SK-N-SH (cell line): ENCODE results near the gene PCDHGB4. TPM values are rescaled to one million over a fixed set of nuclear protein-coding genes. Genes with fewer than 3 reads are reported as not detected.

Source experiments
- CTCF ChIA-PET: fragments of 300-600, 350-600 bp; formaldehyde crosslinking; extraction: SDS; loops from one replicate; lab custom pipeline; 2021; lab: Yijun Ruan, JAX
- POLR2A ChIA-PET: fragments of 350-600 bp; sonication (Branson Sonifier 250); formaldehyde crosslinking; extraction: SDS; loops from one replicate; lab custom pipeline; 2020; ENCODE audit warnings: antibody characterized with exemption, inconsistent platforms; lab: Yijun Ruan, JAX
- DNase-seq: peaks from one replicate; pipeline ENCODE4 v3.0.0; 2012
- H2AFZ ChIP-seq: fragments of 200-600 bp; sonication (generic); 2 replicates; pipeline ENCODE4 v1.8.1; 2016; ENCODE audit warnings: antibody characterized with exemption, mild to moderate bottlenecking, low read depth
- H3F3A ChIP-seq: fragments of 200-600 bp; sonication (generic); replicated peaks from 2 replicates; pipeline ENCODE3; 2016; ENCODE audit warnings: antibody characterized with exemption, mild to moderate bottlenecking; ENCODE audit not compliant: insufficient read depth
- H3K27ac ChIP-seq, 2 experiments: fragments of 200-500 bp in 1 of 2; fragments of 200-600 bp in 1 of 2; sonication (Bioruptor generic) in 1 of 2; sonication (generic), shearing (Covaris generic) in 1 of 2; 2 replicates each; pipeline versions ENCODE4 v1.5.1 to v1.6.1; 2014 to 2016; ENCODE audit warnings: low read depth in 2 of 2, inconsistent platforms in 1 of 2, low read length in 1 of 2, mild to moderate bottlenecking in 1 of 2, mixed read lengths in 1 of 2
- H3K27me3 ChIP-seq: fragments of 200-600 bp; sonication (generic), shearing (Covaris generic); 2 replicates; pipeline ENCODE4 v1.6.1; 2016; ENCODE audit warnings: mixed run types; ENCODE audit not compliant: insufficient read depth
- H3K36me3 ChIP-seq, 2 experiments: fragments of 200-500 bp in 1 of 2; fragments of 200-600 bp in 1 of 2; sonication (Bioruptor generic) in 1 of 2; sonication (generic) in 1 of 2; replicated peaks in 1 of 2; 2 replicates each; pipeline versions ENCODE3 to v1.5.1; 2014 to 2016; ENCODE audit warnings: low read length in 1 of 2, mild to moderate bottlenecking in 1 of 2; ENCODE audit not compliant: insufficient read depth in 2 of 2, control insufficient read depth in 1 of 2
- H3K4me1 ChIP-seq, 2 experiments: fragments of 200-500 bp in 1 of 2; fragments of 200-600 bp in 1 of 2; sonication (Bioruptor generic) in 1 of 2; sonication (generic), shearing (Covaris generic) in 1 of 2; 2 replicates each; pipeline versions ENCODE4 v1.5.1 to v1.6.1; 2014 to 2016; ENCODE audit warnings: low read depth in 1 of 2, low read length in 1 of 2, mixed run types in 1 of 2; ENCODE audit not compliant: insufficient read depth in 2 of 2, control insufficient read depth in 1 of 2
- H3K4me2 ChIP-seq: fragments of 200-600 bp; sonication (generic), shearing (Covaris generic); 2 replicates; pipeline ENCODE4 v1.6.1; 2017; ENCODE audit warnings: mixed run types
- H3K4me3 ChIP-seq, 2 experiments: fragments of 200-500 bp in 1 of 2; fragments of 200-600 bp in 1 of 2; sonication (Bioruptor generic) in 1 of 2; sonication (generic), shearing (Covaris generic) in 1 of 2; 2 replicates each; pipeline versions ENCODE4 v1.5.1 to v1.8.1; 2014 to 2016; ENCODE audit warnings: low read depth in 2 of 2, inconsistent platforms in 1 of 2, low read length in 1 of 2, mild to moderate bottlenecking in 1 of 2, mixed read lengths in 1 of 2, moderate library complexity in 1 of 2
- H3K79me2 ChIP-seq: fragments of 200-600 bp; sonication (generic); 2 replicates; pipeline ENCODE4 v1.8.1; 2017; ENCODE audit warnings: mild to moderate bottlenecking; ENCODE audit not compliant: insufficient read depth
- H3K9ac ChIP-seq: fragments of 200-600 bp; sonication (generic); 2 replicates; pipeline ENCODE4 v1.6.1; 2017; ENCODE audit warnings: mixed run types
- H3K9me2 ChIP-seq: fragments of 200-600 bp; sonication (generic); 2 replicates; pipeline ENCODE4 v1.6.1; 2017; ENCODE audit warnings: mixed run types
- H3K9me3 ChIP-seq: fragments of 200-600 bp; sonication (generic); 2 replicates; pipeline ENCODE4 v1.6.1; 2017; ENCODE audit warnings: mixed run types, mild to moderate bottlenecking, moderate library complexity
- H4K20me1 ChIP-seq: fragments of 200-600 bp; sonication (generic); 2 replicates; pipeline ENCODE4 v1.6.1; 2017; ENCODE audit warnings: mild to moderate bottlenecking, mixed run types; ENCODE audit not compliant: insufficient read depth
- CHD2 ChIP-seq: fragments of 150-350 bp; IDR thresholded peaks from 2 replicates; pipeline ENCODE4 v1.6.1; 2018; ENCODE audit warnings: low read length; ENCODE audit not compliant: partially characterized antibody
- CTCF ChIP-seq: fragments of 200-600 bp; sonication (generic); IDR thresholded peaks from 2 replicates; pipeline ENCODE4 v1.6.1; 2017; ENCODE audit warnings: antibody characterized with exemption, mild to moderate bottlenecking, moderate library complexity
- EP300 ChIP-seq, 2 experiments: IDR thresholded peaks; 2 replicates each; pipeline versions ENCODE4 v1.4.0 to v1.6.1; 2012; ENCODE audit warnings: borderline replicate concordance in 1 of 2, low read depth in 1 of 2, low read length in 1 of 2
- FOXJ3 ChIP-seq: sonication (generic); formaldehyde crosslinking; IDR thresholded peaks from 2 replicates; pipeline ENCODE4 v1.5.1; 2020; ENCODE audit warnings: mild to moderate bottlenecking, missing genetic modification reagents
- GABPA ChIP-seq: IDR thresholded peaks from 2 replicates; pipeline ENCODE4 v1.4.0; 2012; ENCODE audit warnings: low read depth, mild to moderate bottlenecking
- GATA2 ChIP-seq: sonication (generic); formaldehyde crosslinking; IDR thresholded peaks from 2 replicates; pipeline ENCODE4 v1.5.0; 2020; ENCODE audit warnings: mild to moderate bottlenecking, missing genetic modification reagents
- MXI1 ChIP-seq: IDR thresholded peaks from 2 replicates; pipeline ENCODE4 v1.6.1; 2012; ENCODE audit warnings: mild to moderate bottlenecking, low read depth, low read length, improper control_type of control experiment
- NRF1 ChIP-seq: IDR thresholded peaks from 2 replicates; pipeline ENCODE4 v1.6.1; 2012; ENCODE audit warnings: low read depth, mild to moderate bottlenecking, low read length
- RCOR1 ChIP-seq: fragments of 150-350 bp; IDR thresholded peaks from 2 replicates; pipeline ENCODE4 v1.6.1; 2017; ENCODE audit warnings: antibody characterized with exemption, low read length
- RXRA ChIP-seq: IDR thresholded peaks from 2 replicates; pipeline ENCODE4 v1.4.0; 2012; ENCODE audit warnings: low read depth, mild to moderate bottlenecking, borderline replicate concordance
- USF2 ChIP-seq: fragments of 150-350 bp; IDR thresholded peaks from 2 replicates; pipeline ENCODE4 v1.6.1; 2017; ENCODE audit warnings: antibody characterized with exemption, low read length, low read depth, borderline replicate concordance
- WGBS: methylation state at CpG from one replicate; pipeline ENCODE4 v1.1.6; 2017; ENCODE audit warnings: low lambda C conversion rate; 5-methylcytosine and 5-hydroxymethylcytosine counted together
- polyA plus RNA-seq, 3 experiments: library from polyadenylated mRNA; depleted of rRNA; stranded (reverse); fragments of >200 nt; gene quantifications; 2 replicates each; pipeline ENCODE4 v1.2.3, GENCODE V29; 2012
- TF ChIP-seq, protein P1 (sequence below): IDR thresholded peaks from 2 replicates; pipeline ENCODE4 v1.4.0; 2012; ENCODE audit warnings: low read depth

The PCDHGB4 gene
- polyA plus RNA-seq, 1 of the 3 experiments (the other 2 are of a cell fraction): 0.64 TPM

DNA sequence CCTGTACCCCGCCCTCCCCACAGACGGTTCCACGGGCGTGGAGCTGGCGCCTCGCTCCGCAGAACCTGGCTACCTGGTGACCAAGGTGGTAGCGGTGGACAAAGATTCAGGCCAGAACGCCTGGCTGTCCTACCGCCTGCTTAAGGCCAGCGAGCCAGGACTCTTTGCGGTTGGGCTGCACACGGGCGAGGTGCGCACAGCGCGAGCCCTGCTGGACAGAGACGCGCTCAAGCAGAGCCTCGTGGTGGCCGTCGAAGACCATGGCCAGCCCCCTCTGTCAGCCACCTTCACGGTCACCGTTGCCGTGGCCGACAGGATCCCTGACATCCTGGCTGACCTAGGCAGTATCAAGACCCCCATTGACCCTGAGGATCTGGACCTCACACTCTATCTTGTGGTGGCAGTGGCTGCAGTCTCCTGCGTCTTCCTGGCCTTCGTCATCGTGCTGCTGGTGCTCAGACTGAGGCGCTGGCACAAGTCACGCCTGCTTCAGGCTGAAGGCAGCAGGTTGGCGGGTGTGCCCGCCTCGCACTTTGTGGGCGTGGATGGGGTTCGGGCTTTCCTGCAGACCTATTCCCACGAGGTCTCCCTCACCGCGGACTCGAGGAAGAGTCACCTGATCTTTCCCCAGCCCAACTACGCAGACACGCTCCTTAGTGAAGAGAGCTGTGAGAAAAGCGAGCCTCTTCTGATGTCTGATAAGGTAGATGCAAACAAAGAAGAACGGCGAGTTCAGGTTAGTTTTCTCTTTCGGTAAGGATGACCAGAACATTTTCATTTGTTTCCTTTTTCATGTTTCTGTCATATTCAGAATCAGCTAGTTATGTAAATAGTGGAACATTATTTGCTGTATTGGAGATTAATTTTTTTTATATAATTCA lies 21.2 kb upstream of the PCDHGB4 start:
- 77% methylated on average over 44 of the region's 46 CpGs for WGBS
- Histone ChIP-seq H3K9me2 (no peaks in the 10 kb centered on the region), H3K27ac (no peak overlapping the region), H3K9me3 (peaks cover 7% of the 10 kb centered on the region; the same call in 1 of the 2 replicates), H4K20me1 (no peaks in the 10 kb centered on the region), H3K9ac (no peak overlapping the region), H3K79me2 (no peaks in the 10 kb centered on the region), H2AFZ (no peak overlapping the region), H3K27me3 (no peaks in the 10 kb centered on the region), H3K36me3 (peaks cover 0 to 12% of the 10 kb centered on the region in 2 experiments), H3K4me3 (peak overlapping the region in 1 of 2 experiments; percentile 12; a peak in 1 of 4 replicates), H3F3A (no peaks in the 10 kb centered on the region), H3K4me2 (no peak overlapping the region), H3K4me1 (no peaks in the 10 kb centered on the region)
- CTCF ChIA-PET: interaction anchor here (0.8 kb wide), 1 partner anchor 197 kb away, joined by 3 read pairs; no protein-coding TSS in a partner anchor
- POLR2A ChIA-PET: no interaction called here
- DNase-seq: no peak
- TF ChIP-seq CTCF (no peak), CHD2 (no peak), RCOR1 (no peak), FOXJ3 (CRISPR knock-in tag) (no peak), MXI1 (no peak)
- TF ChIP-seq, protein P1, sequence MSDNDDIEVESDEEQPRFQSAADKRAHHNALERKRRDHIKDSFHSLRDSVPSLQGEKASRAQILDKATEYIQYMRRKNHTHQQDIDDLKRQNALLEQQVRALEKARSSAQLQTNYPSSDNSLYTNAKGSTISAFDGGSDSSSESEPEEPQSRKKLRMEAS: no peak

GRCh38 chr5:141369994-141370848 lies 17.3 kb upstream of the PCDHGB4 start, which contains the start of gene PCDHGB3:
PCDHGB3 (plus strand) TSS chr5:141370242; CDS start chr5:141370395, 153 bp downstream.
- POLR2A ChIA-PET: no interaction called here
- H3K9ac ChIP-seq: no peak within 1 kb of the TSS

More at GRCh38 chr5:141369994-141370848, 17.3 kb upstream of the PCDHGB4 start, which contains the start of gene PCDHGB3:
- peaks cover 7% of the 10 kb centered on the region for H3K9me3 ChIP-seq
- no peak for DNase-seq
- H4K20me1 ChIP-seq: no peaks in the 10 kb centered on the region
- H3K36me3 ChIP-seq: peaks cover 0 to 16% of the 10 kb centered on the region in 2 experiments
- TF ChIP-seq EP300 (IDR thresholded peaks at IDR 0.05; ENCODE audit: borderline replicate concordance in 1 of 2, low read depth in 1 of 2, low read length in 1 of 2): no peak
- no peak for TF ChIP-seq NRF1
- TF ChIP-seq FOXJ3 (CRISPR knock-in tag): no peak
- no peak for TF ChIP-seq RXRA
- TF ChIP-seq GATA2: no peak
- TF ChIP-seq GABPA: no peak
- TF ChIP-seq USF2: no peak
- TF ChIP-seq, all 33 proteins: peak for 0
- Histone ChIP-seq H2AFZ (no peak within 1 kb of the TSS), H3K79me2 (no peaks in the 10 kb centered on the region), H3F3A (no peaks in the 10 kb centered on the region), H3K27me3 (no peaks in the 10 kb centered on the region), H3K4me1 (no peaks in the 10 kb centered on the region), H3K4me2 (no peak within 1 kb of the TSS), H3K4me3 (no peak within 1 kb of the TSS; a peak in 1 of 4 replicates), H3K27ac (no peak within 1 kb of the TSS), H3K9me2 (no peaks in the 10 kb centered on the region)
- CTCF ChIA-PET: interaction anchor here (0.8 to 2.8 kb wide), 7 partner anchors 13 to 197 kb away, joined by 3 to 11 read pairs (median 4); partner anchors contain the start of gene TAF7
- 56% methylated on average over 32 of the region's 32 CpGs for WGBS
